Measurements from ENCODE around the gene TMEM186. TPM values are rescaled to one million over a fixed set of nuclear protein-coding genes. Genes with fewer than 3 reads are reported as not detected.
"Not testable (repeated sequence)": the region's sequence is repeated elsewhere in the genome, so short reads cannot be mapped to it uniquely, and the experiment has no call there.

Gene TMEM186
- total and polyA plus RNA-seq, 4 donors: 5.7 to 10.3 (median 7.3) TPM

- H3K4me3 ChIP-seq (ENCODE audit: low read length in 2 of 2); H3K27ac ChIP-seq (ENCODE audit: low read depth in 1 of 2, low read length in 2 of 2); H3K4me1 ChIP-seq (ENCODE audit: control insufficient read depth in 1 of 2, insufficient read depth in 2 of 2, low read length in 2 of 2); DNase-seq; intact Hi-C loops (cut with DNase I); H3K36me3 ChIP-seq (ENCODE audit: control insufficient read depth in 1 of 2, insufficient read depth in 2 of 2, low read length in 1 of 2); ATAC-seq (ENCODE audit: low FRiP score); H3K27me3 ChIP-seq (ENCODE audit: control insufficient read depth in 1 of 2, insufficient read depth in 2 of 2, low read length in 1 of 2); H3K9me3 ChIP-seq (ENCODE audit: control insufficient read depth, low read length): not testable (repeated sequence)
- 86 to 88% methylated on average over 11 of the region's 11 CpGs for WGBS, 2 donors
These were observed 11.1 kb downstream of the TMEM186 start for GRCh38 chr16:8786316-8786715.

GRCh38 chr16:8785408-8785807, 12.0 kb downstream of the TMEM186 start:
- H3K27ac ChIP-seq (ENCODE audit: low read depth in 1 of 2, low read length in 2 of 2): no peak overlapping the region
- H3K9me3 ChIP-seq (ENCODE audit: control insufficient read depth, low read length): no peaks in the 10 kb centered on the region
- WGBS, 2 donors: 74 to 80% methylated on average over 6 of the region's 6 CpGs
- no peak for DNase-seq
- no peaks in the 10 kb centered on the region for H3K4me1 ChIP-seq (ENCODE audit: control insufficient read depth in 1 of 2, insufficient read depth in 2 of 2, low read length in 2 of 2)
- H3K36me3 ChIP-seq (ENCODE audit: control insufficient read depth in 1 of 2, insufficient read depth in 2 of 2, low read length in 1 of 2): no peaks in the 10 kb centered on the region
- no peak overlapping the region for H3K4me3 ChIP-seq (ENCODE audit: low read length in 2 of 2)
- intact Hi-C loops (cut with DNase I): no loop called here
- no peaks in the 10 kb centered on the region for H3K27me3 ChIP-seq (ENCODE audit: control insufficient read depth in 1 of 2, insufficient read depth in 2 of 2, low read length in 1 of 2)
- ATAC-seq (ENCODE audit: low FRiP score): no peak

GRCh38 chr16:8782673-8783072, 14.8 kb downstream of the TMEM186 start:
- intact Hi-C loops (cut with DNase I): no loop called here
- Histone ChIP-seq H3K27ac (ENCODE audit: low read depth in 1 of 2, low read length in 2 of 2) (no peak overlapping the region), H3K4me1 (ENCODE audit: control insufficient read depth in 1 of 2, insufficient read depth in 2 of 2, low read length in 2 of 2) (no peaks in the 10 kb centered on the region), H3K4me3 (ENCODE audit: low read length in 2 of 2) (no peak overlapping the region), H3K9me3 (ENCODE audit: control insufficient read depth, low read length) (no peaks in the 10 kb centered on the region), H3K36me3 (ENCODE audit: control insufficient read depth in 1 of 2, insufficient read depth in 2 of 2, low read length in 1 of 2) (no peaks in the 10 kb centered on the region), H3K27me3 (ENCODE audit: control insufficient read depth in 1 of 2, insufficient read depth in 2 of 2, low read length in 1 of 2) (no peaks in the 10 kb centered on the region)
- WGBS, 2 donors: 34 to 47% methylated on average over 6 of the region's 6 CpGs
- DNase-seq (no peak), ATAC-seq (ENCODE audit: low FRiP score) (no peak)

- Histone ChIP-seq H3K36me3 (ENCODE audit: control insufficient read depth in 1 of 2, insufficient read depth in 2 of 2, low read length in 1 of 2) (no peaks in the 10 kb centered on the region), H3K4me3 (ENCODE audit: low read length in 2 of 2) (no peak overlapping the region), H3K27ac (ENCODE audit: low read depth in 1 of 2, low read length in 2 of 2) (no peak overlapping the region), H3K27me3 (ENCODE audit: control insufficient read depth in 1 of 2, insufficient read depth in 2 of 2, low read length in 1 of 2) (no peaks in the 10 kb centered on the region), H3K4me1 (ENCODE audit: control insufficient read depth in 1 of 2, insufficient read depth in 2 of 2, low read length in 2 of 2) (no peaks in the 10 kb centered on the region), H3K9me3 (ENCODE audit: control insufficient read depth, low read length) (no peaks in the 10 kb centered on the region)
- ATAC-seq (ENCODE audit: low FRiP score) (no peak), DNase-seq (no peak)
- WGBS, 2 donors: 92 to 93% methylated on average over 8 of the region's 8 CpGs
- intact Hi-C loops (cut with DNase I): no loop called here
These were observed 15.6 kb downstream of the TMEM186 start for GRCh38 chr16:8781797-8782196.

GRCh38 chr16:8777217-8777616, 20.2 kb downstream of the TMEM186 start:
- peaks cover 0 to 2% of the 10 kb centered on the region in 2 donors for H3K36me3 ChIP-seq (ENCODE audit: control insufficient read depth in 1 of 2, insufficient read depth in 2 of 2, low read length in 1 of 2)
- H3K9me3 ChIP-seq (ENCODE audit: control insufficient read depth, low read length): peaks cover 1% of the 10 kb centered on the region
- H3K4me3 ChIP-seq (ENCODE audit: low read length in 2 of 2): no peak overlapping the region
- no peaks in the 10 kb centered on the region for H3K27me3 ChIP-seq (ENCODE audit: control insufficient read depth in 1 of 2, insufficient read depth in 2 of 2, low read length in 1 of 2)
- DNase-seq (no peak), ATAC-seq (ENCODE audit: low FRiP score) (no peak)
- no peak overlapping the region for H3K27ac ChIP-seq (ENCODE audit: low read depth in 1 of 2, low read length in 2 of 2)
- no peaks in the 10 kb centered on the region for H3K4me1 ChIP-seq (ENCODE audit: control insufficient read depth in 1 of 2, insufficient read depth in 2 of 2, low read length in 2 of 2)
- 89 to 93% methylated on average over 7 of the region's 7 CpGs for WGBS, 2 donors
- intact Hi-C loops (cut with DNase I): no loop called here

- peaks cover 0 to 2% of the 10 kb centered on the region in 2 donors for H3K36me3 ChIP-seq (ENCODE audit: control insufficient read depth in 1 of 2, insufficient read depth in 2 of 2, low read length in 1 of 2)
- ATAC-seq (ENCODE audit: low FRiP score): no peak
These were observed 21.3 kb downstream of the TMEM186 start for GRCh38 chr16:8776129-8776584.

GRCh38 chr16:8775359-8775758, 22.1 kb downstream of the TMEM186 start:
- DNase-seq (no peak), ATAC-seq (ENCODE audit: low FRiP score) (no peak)
- Histone ChIP-seq H3K27me3 (ENCODE audit: control insufficient read depth in 1 of 2, insufficient read depth in 2 of 2, low read length in 1 of 2) (no peaks in the 10 kb centered on the region), H3K9me3 (ENCODE audit: control insufficient read depth, low read length) (peaks cover 1% of the 10 kb centered on the region), H3K4me1 (ENCODE audit: control insufficient read depth in 1 of 2, insufficient read depth in 2 of 2, low read length in 2 of 2) (no peaks in the 10 kb centered on the region), H3K4me3 (ENCODE audit: low read length in 2 of 2) (no peak overlapping the region), H3K27ac (ENCODE audit: low read depth in 1 of 2, low read length in 2 of 2) (no peak overlapping the region), H3K36me3 (ENCODE audit: control insufficient read depth in 1 of 2, insufficient read depth in 2 of 2, low read length in 1 of 2) (peaks cover 0 to 2% of the 10 kb centered on the region in 2 donors)
- intact Hi-C loops (cut with DNase I): no loop called here
- whole genome bisulfite sequencing, 2 donors: 85 to 92% methylated on average over 1 of the region's 1 CpG

More at GRCh38 chr16:8776129-8776584, 21.3 kb downstream of the TMEM186 start:
- no peaks in the 10 kb centered on the region for H3K4me1 ChIP-seq (ENCODE audit: control insufficient read depth in 1 of 2, insufficient read depth in 2 of 2, low read length in 2 of 2)
- no peak for DNase-seq
- no peak overlapping the region for H3K27ac ChIP-seq (ENCODE audit: low read depth in 1 of 2, low read length in 2 of 2)
- H3K27me3 ChIP-seq (ENCODE audit: control insufficient read depth in 1 of 2, insufficient read depth in 2 of 2, low read length in 1 of 2): no peaks in the 10 kb centered on the region
- peaks cover 1% of the 10 kb centered on the region for H3K9me3 ChIP-seq (ENCODE audit: control insufficient read depth, low read length)
- intact Hi-C loops (cut with DNase I): no loop called here
- H3K4me3 ChIP-seq (ENCODE audit: low read length in 2 of 2): no peak overlapping the region
- 78 to 80% methylated on average over 8 to 12 of the region's 12 CpGs for WGBS, 2 donors

- DNase-seq: no peak
- no peaks in the 10 kb centered on the region for H3K27me3 ChIP-seq (ENCODE audit: control insufficient read depth in 1 of 2, insufficient read depth in 2 of 2, low read length in 1 of 2)
- H3K4me3 ChIP-seq (ENCODE audit: low read length in 2 of 2): no peak overlapping the region
- ATAC-seq (ENCODE audit: low FRiP score): no peak
- intact Hi-C loops (cut with DNase I): no loop called here
- peaks cover 0 to 2% of the 10 kb centered on the region in 2 donors for H3K36me3 ChIP-seq (ENCODE audit: control insufficient read depth in 1 of 2, insufficient read depth in 2 of 2, low read length in 1 of 2)
- 61 to 62% methylated on average over 11 of the region's 11 CpGs for WGBS, 2 donors
- H3K9me3 ChIP-seq (ENCODE audit: control insufficient read depth, low read length): peaks cover 1% of the 10 kb centered on the region
- H3K27ac ChIP-seq (ENCODE audit: low read depth in 1 of 2, low read length in 2 of 2): no peak overlapping the region
- no peaks in the 10 kb centered on the region for H3K4me1 ChIP-seq (ENCODE audit: control insufficient read depth in 1 of 2, insufficient read depth in 2 of 2, low read length in 2 of 2)
These were observed 23.2 kb downstream of the TMEM186 start for GRCh38 chr16:8774208-8774607.

- WGBS, 2 donors: 70 to 77% methylated on average over 3 of the region's 3 CpGs
- DNase-seq (no peak), ATAC-seq (ENCODE audit: low FRiP score) (no peak)
- H3K9me3 ChIP-seq (ENCODE audit: control insufficient read depth, low read length): peaks cover 1% of the 10 kb centered on the region
- H3K4me3 ChIP-seq (ENCODE audit: low read length in 2 of 2): no peak overlapping the region
- intact Hi-C loops (cut with DNase I): no loop called here
- peaks cover 0 to 4% of the 10 kb centered on the region in 2 donors for H3K36me3 ChIP-seq (ENCODE audit: control insufficient read depth in 1 of 2, insufficient read depth in 2 of 2, low read length in 1 of 2)
- no peak overlapping the region for H3K27ac ChIP-seq (ENCODE audit: low read depth in 1 of 2, low read length in 2 of 2)
- H3K27me3 ChIP-seq (ENCODE audit: control insufficient read depth in 1 of 2, insufficient read depth in 2 of 2, low read length in 1 of 2): no peaks in the 10 kb centered on the region
- H3K4me1 ChIP-seq (ENCODE audit: control insufficient read depth in 1 of 2, insufficient read depth in 2 of 2, low read length in 2 of 2): no peaks in the 10 kb centered on the region
These were observed 23.9 kb downstream of the TMEM186 start for GRCh38 chr16:8773537-8773936.

Data from aorta (tissue), 5 donors.